Thymus (tissue), 11 donors: ENCODE data around the gene EEF1E1. TPM values are rescaled to one million over a fixed set of nuclear protein-coding genes. Genes with fewer than 3 reads are reported as not detected.

ENCODE experiments used
- DNase-seq, 9 donors: peaks; one replicate each; pipeline ENCODE4 v3.0.0-alpha.2; 2013; ENCODE audit warnings: low spot score in 9 of 9, low read depth in 6 of 9, missing footprints in 1 of 9
- H3K27ac ChIP-seq, 2 donors: one replicate each; pipeline ENCODE4 v1.5.1; 2013; ENCODE audit warnings: control low read depth in 1 of 2, low read depth in 1 of 2, low read length in 1 of 2, mild to moderate bottlenecking in 1 of 2, moderate library complexity in 1 of 2
- H3K27me3 ChIP-seq, 2 donors: one replicate each; pipeline ENCODE4 v1.5.1; 2013; ENCODE audit warnings: low read length in 1 of 2; ENCODE audit not compliant: control insufficient read depth in 2 of 2, insufficient read depth in 1 of 2
- H3K36me3 ChIP-seq, 2 donors: one replicate each; pipeline ENCODE4 v1.5.1; 2013; ENCODE audit warnings: low read length in 1 of 2, mild to moderate bottlenecking in 1 of 2, moderate library complexity in 1 of 2; ENCODE audit not compliant: control insufficient read depth in 2 of 2, insufficient read depth in 2 of 2
- H3K4me1 ChIP-seq, 2 donors: one replicate each; pipeline ENCODE4 v1.5.1; 2013; ENCODE audit warnings: low read length in 2 of 2; ENCODE audit not compliant: control insufficient read depth in 2 of 2, insufficient read depth in 2 of 2
- H3K4me3 ChIP-seq, 2 donors: one replicate each; pipeline ENCODE4 v1.5.1; 2013; ENCODE audit warnings: low read length in 2 of 2, control low read depth in 1 of 2, mild to moderate bottlenecking in 1 of 2
- H3K9me3 ChIP-seq, 2 donors: one replicate each; pipeline ENCODE4 v1.5.1; 2013; ENCODE audit warnings: low read length in 1 of 2, mild to moderate bottlenecking in 1 of 2; ENCODE audit not compliant: control insufficient read depth in 2 of 2, insufficient read depth in 1 of 2
- WGBS: extraction: QIAGEN DNeasy Blood & Tissue Kit; methylation state at CpG from one replicate; pipeline ENCODE4 v1.1.7; 2013; 5-methylcytosine and 5-hydroxymethylcytosine counted together
- polyA plus RNA-seq: library from polyadenylated mRNA; stranded (reverse); fragments of 200-250 nt; gene quantifications from one replicate; pipeline ENCODE4 v1.2.3, GENCODE V29; 2013
- total RNA-seq: library from RNA; stranded (reverse); fragments of 120-200 nt; gene quantifications from one replicate; pipeline ENCODE4 v1.2.4, GENCODE V29; 2013
- donor health status: healthy.

Gene EEF1E1
- total and polyA plus RNA-seq, 2 donors, result 34.0 to 48.2 TPM

- no peak for DNase-seq
- Histone ChIP-seq H3K4me3 (no peak overlapping the region), H3K27ac (no peak overlapping the region), H3K36me3 (no peaks in the 10 kb centered on the region), H3K4me1 (no peaks in the 10 kb centered on the region), H3K9me3 (no peaks in the 10 kb centered on the region), H3K27me3 (no peaks in the 10 kb centered on the region)
- WGBS, result 96% methylated on average over 3 of the region's 3 CpGs
These were observed 28.6 kb downstream of the EEF1E1 start for GRCh38 chr6:8073758-8074157.

GRCh38 chr6:8070718-8071117 lies 31.6 kb downstream of the EEF1E1 start:
- WGBS, result 95% methylated on average over 8 of the region's 8 CpGs
- Histone ChIP-seq H3K4me3 (no peak overlapping the region), H3K4me1 (no peaks in the 10 kb centered on the region), H3K9me3 (no peaks in the 10 kb centered on the region), H3K27ac (no peak overlapping the region), H3K27me3 (no peaks in the 10 kb centered on the region), H3K36me3 (no peaks in the 10 kb centered on the region)
- no peak for DNase-seq

DNA sequence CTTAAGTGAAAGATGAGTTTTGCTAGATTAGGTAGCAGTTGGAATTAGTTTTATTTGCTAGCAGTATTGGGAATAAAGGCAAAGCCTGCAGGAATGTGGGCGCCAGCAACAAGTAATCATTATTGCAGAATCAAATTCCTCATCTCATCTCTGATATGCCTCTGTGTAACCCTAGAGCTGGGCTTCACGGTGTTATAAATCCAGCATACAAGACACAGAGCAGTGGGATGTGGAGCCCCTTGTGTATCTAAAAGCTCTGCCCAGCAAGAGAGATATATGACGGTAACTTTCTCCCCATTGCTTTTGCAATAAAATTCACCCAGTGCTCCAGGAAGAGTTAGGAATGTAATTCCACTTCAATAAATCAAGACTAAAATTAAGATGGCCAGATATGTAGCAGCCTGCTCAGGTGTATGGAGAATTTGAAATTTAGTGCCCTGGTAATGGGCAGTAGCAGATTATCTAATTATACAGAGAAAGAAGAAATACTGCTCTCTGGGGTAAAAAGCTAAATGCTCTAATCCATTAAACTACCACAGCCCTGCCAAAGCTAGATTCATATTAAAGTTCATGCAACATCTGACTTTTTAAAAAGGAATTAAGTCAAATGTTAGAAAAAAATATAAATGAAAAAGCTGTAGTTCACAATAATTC lies 32.6 kb downstream of the EEF1E1 start:
- H3K9me3 ChIP-seq, result no peaks in the 10 kb centered on the region
- H3K36me3 ChIP-seq, result no peaks in the 10 kb centered on the region
- H3K4me3 ChIP-seq, result no peak overlapping the region
- DNase-seq, result no peak
- H3K27me3 ChIP-seq, result no peaks in the 10 kb centered on the region
- no peak overlapping the region for H3K27ac ChIP-seq
- peaks cover 0 to 2% of the 10 kb centered on the region in 2 donors for H3K4me1 ChIP-seq
- 93% methylated on average over 3 of the region's 3 CpGs for WGBS

GRCh38 chr6:8069151-8069550 lies 33.2 kb downstream of the EEF1E1 start:
- no peak for DNase-seq
- H3K27me3 ChIP-seq, result no peaks in the 10 kb centered on the region
- 85% methylated on average over 4 of the region's 4 CpGs for WGBS
- H3K9me3 ChIP-seq, result no peaks in the 10 kb centered on the region
- H3K36me3 ChIP-seq, result no peaks in the 10 kb centered on the region
- H3K27ac ChIP-seq, result no peak overlapping the region
- H3K4me3 ChIP-seq, result no peak overlapping the region
- peaks cover 0 to 6% of the 10 kb centered on the region in 2 donors for H3K4me1 ChIP-seq

- Histone ChIP-seq H3K27ac (no peak overlapping the region), H3K4me1 (peaks cover 0 to 6% of the 10 kb centered on the region in 2 donors), H3K27me3 (no peaks in the 10 kb centered on the region), H3K4me3 (no peak overlapping the region), H3K9me3 (no peaks in the 10 kb centered on the region), H3K36me3 (peaks cover 3 to 8% of the 10 kb centered on the region in 2 donors)
- DNase-seq, result no peak
- WGBS, result 96% methylated on average over 4 of the region's 4 CpGs
These were observed 36.2 kb downstream of the EEF1E1 start for GRCh38 chr6:8066108-8066507.

GRCh38 chr6:8065519-8065911 lies 36.8 kb downstream of the EEF1E1 start:
- Histone ChIP-seq H3K9me3 (no peaks in the 10 kb centered on the region), H3K36me3 (peaks cover 3 to 8% of the 10 kb centered on the region in 2 donors), H3K4me1 (peaks cover 0 to 6% of the 10 kb centered on the region in 2 donors), H3K4me3 (no peak overlapping the region), H3K27me3 (no peaks in the 10 kb centered on the region), H3K27ac (no peak overlapping the region)
- DNase-seq, result no peak
- WGBS, result 95% methylated on average over 4 of the region's 4 CpGs

GRCh38 chr6:8064638-8065518 lies 37.5 kb downstream of the EEF1E1 start:
- no peaks in the 10 kb centered on the region for H3K9me3 ChIP-seq
- H3K36me3 ChIP-seq, result peaks cover 3 to 13% of the 10 kb centered on the region in 2 donors
- no peaks in the 10 kb centered on the region for H3K27me3 ChIP-seq
- DNase-seq, result peak in 1 of 9 donors; percentile 7
- peaks cover 0 to 6% of the 10 kb centered on the region in 2 donors for H3K4me1 ChIP-seq
- 80% methylated on average over 7 of the region's 7 CpGs for WGBS
- peak overlapping the region; percentile 77 to 93 for H3K27ac ChIP-seq
- peak overlapping the region; percentile 82 to 87 for H3K4me3 ChIP-seq

- peak; percentile 88 to 99 (median 97) for DNase-seq
- under 1% methylated on average over 64 of the region's 64 CpGs for WGBS
- H3K27me3 ChIP-seq, result no peaks in the 10 kb centered on the region
- H3K27ac ChIP-seq, result peak within 1 kb of the TSS; percentile 77 to 93
- peak within 1 kb of the TSS; percentile 82 to 87 for H3K4me3 ChIP-seq
- H3K9me3 ChIP-seq, result no peaks in the 10 kb centered on the region
- peaks cover 3 to 13% of the 10 kb centered on the region in 2 donors for H3K36me3 ChIP-seq
- H3K4me1 ChIP-seq, result peaks cover 0 to 6% of the 10 kb centered on the region in 2 donors
These were observed 38.3 kb downstream of the EEF1E1 start, which contains the start of gene BLOC1S5 for GRCh38 chr6:8063761-8064637. Gene BLOC1S5, minus strand, starts transcription at chr6:8064389. Its CDS starts 13 bp downstream, at chr6:8064376.
